Mucosa of gallbladder (tissue), 1 donor: Measurements from ENCODE around the gene HMGA1. TPM values are rescaled to one million over a fixed set of nuclear protein-coding genes. Genes with fewer than 3 reads are reported as not detected.

Experiments
- DNase-seq: peaks from one replicate; pipeline ENCODE4 v3.0.0-alpha.2; 2020; ENCODE audit warnings: low spot score
- total RNA-seq: library from RNA; stranded (reverse); gene quantifications from one replicate; pipeline ENCODE4 v1.2.1, GENCODE V29; 2021
- donor health status: DM: no; HTN: no; CAD: no.

The HMGA1 gene
- total RNA-seq, 1 donor from 2014 or later, result 88.6 TPM

DNA sequence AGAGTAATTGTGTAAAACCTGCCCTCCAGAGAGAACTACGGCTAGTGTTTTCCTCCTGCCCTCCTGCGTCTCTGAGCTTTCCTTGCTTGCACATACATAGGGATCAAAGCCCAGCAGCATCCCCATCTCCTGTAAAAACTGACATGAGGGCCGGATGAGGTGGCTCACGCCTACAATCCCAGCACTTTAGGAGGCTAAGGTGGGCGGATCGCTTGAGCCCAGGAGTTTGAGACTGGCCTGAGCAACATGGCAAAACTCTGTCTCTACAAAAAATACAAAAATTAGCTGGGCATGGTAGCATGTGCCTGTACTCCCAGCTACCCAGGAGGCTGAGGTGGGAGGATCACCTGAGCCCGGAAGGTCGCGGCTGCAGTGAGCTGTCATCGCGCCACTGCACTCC is 52.5 kb downstream of the HMGA1 start:
- no peak for DNase-seq

DNA sequence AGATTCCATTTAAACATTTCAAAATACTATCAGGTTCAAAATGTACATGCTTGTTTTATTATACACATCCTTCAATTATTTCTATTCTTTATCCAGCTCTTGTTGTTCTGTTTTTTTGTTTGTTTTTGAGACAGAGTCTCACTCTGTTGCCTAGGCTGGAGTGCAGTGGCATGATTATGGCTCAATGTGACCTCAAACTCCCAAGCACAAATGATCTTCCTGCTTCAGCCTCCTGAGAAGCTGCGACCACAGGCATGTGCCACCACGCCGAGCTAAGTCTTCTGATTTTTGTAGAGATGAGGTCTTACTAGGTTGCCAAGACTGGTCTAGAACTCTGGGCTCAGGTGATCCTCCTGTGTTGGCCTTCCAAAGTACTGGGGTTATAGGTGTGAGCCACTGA is 56.3 kb downstream of the HMGA1 start:
- DNase-seq, result no peak

DNA sequence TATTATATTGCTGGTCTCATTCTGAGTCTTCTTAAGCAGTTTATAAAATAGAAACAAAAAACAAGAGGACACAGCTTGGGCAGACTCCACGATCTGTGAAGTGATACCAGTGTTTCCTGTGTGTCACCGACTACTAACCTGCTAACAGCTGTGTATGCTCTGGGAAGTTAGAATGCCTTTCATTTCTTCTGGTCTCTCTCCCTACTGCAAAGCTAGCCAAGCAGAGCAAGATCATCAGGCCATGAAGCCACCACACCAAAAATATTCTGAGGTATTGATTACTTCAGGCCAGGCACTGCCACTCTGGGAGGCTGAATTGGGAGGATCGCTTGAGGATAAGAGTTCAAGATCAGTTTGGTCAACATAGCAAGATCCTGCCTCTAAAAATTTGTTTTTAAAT is 59.0 kb downstream of the HMGA1 start:
- DNase-seq, result no peak

Other genes with a start within 250 kb of the HMGA1 start
- gene GRM4, start 90.8 kb upstream of the HMGA1 start, total RNA-seq, result not detected
- gene SMIM29, start 12.1 kb downstream of the HMGA1 start, total RNA-seq, result 28.9 TPM
- 30.7 TPM for gene NUDT3, start 155.8 kb downstream of the HMGA1 start, total RNA-seq
- gene RPS10, start 189.2 kb downstream of the HMGA1 start, total RNA-seq, result 896 TPM
- gene PACSIN1, start 229.2 kb downstream of the HMGA1 start, total RNA-seq, result 1.4 TPM